WI38 (cell line): ENCODE measurements around the gene DTNB.

ENCODE experiments used
- H3K4me3 ChIP-seq: 2 replicates; pipeline ENCODE4 v1.5.1; 2011; ENCODE audit warnings: low read depth, mild to moderate bottlenecking, control low read depth, low read length
- TF ChIP-seq, protein P1 (sequence below): IDR thresholded peaks from 2 replicates; pipeline ENCODE4 v1.5.1; 2012; ENCODE audit warnings: low read depth, mild to moderate bottlenecking, control low read depth, low read length

Gene DTNB

GRCh38 chr2:25598911-25599310 is 74.5 kb downstream of the DTNB start:
- no peak overlapping the region for H3K4me3 ChIP-seq
- TF ChIP-seq, protein P1, sequence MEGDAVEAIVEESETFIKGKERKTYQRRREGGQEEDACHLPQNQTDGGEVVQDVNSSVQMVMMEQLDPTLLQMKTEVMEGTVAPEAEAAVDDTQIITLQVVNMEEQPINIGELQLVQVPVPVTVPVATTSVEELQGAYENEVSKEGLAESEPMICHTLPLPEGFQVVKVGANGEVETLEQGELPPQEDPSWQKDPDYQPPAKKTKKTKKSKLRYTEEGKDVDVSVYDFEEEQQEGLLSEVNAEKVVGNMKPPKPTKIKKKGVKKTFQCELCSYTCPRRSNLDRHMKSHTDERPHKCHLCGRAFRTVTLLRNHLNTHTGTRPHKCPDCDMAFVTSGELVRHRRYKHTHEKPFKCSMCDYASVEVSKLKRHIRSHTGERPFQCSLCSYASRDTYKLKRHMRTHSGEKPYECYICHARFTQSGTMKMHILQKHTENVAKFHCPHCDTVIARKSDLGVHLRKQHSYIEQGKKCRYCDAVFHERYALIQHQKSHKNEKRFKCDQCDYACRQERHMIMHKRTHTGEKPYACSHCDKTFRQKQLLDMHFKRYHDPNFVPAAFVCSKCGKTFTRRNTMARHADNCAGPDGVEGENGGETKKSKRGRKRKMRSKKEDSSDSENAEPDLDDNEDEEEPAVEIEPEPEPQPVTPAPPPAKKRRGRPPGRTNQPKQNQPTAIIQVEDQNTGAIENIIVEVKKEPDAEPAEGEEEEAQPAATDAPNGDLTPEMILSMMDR, result no peak

- H3K4me3 ChIP-seq, result no peak overlapping the region
- TF ChIP-seq, protein P1, result no peak
Observed at GRCh38 chr2:25598332-25598731, 75.0 kb downstream of the DTNB start.

GRCh38 chr2:25597881-25598280 is 75.5 kb downstream of the DTNB start:
- TF ChIP-seq, protein P1, result no peak
- H3K4me3 ChIP-seq, result no peak overlapping the region

- H3K4me3 ChIP-seq, result no peak overlapping the region
- TF ChIP-seq, protein P1, result no peak
Observed at GRCh38 chr2:25596516-25597244, 76.7 kb downstream of the DTNB start.

DNA sequence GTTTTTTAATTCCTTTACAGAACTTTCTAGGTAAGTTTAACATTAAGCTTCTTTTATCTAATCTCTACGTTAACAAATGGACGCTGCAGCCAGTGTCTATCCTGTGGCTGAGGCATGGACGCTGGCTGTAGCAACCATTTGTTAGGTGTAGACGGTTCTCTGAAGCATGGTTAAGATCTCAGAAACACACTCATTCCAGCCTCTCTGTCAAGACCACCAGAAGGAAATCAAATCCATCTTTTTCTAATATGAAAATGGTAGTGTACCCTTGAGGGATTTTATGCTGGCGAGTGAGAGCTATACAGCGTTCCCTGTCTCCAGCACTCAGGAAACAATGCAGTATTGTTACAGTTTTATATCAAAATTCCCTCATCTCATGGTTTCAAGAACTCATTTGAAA is 78.0 kb downstream of the DTNB start:
- H3K4me3 ChIP-seq, result no peak overlapping the region
- TF ChIP-seq, protein P1, result no peak

DNA sequence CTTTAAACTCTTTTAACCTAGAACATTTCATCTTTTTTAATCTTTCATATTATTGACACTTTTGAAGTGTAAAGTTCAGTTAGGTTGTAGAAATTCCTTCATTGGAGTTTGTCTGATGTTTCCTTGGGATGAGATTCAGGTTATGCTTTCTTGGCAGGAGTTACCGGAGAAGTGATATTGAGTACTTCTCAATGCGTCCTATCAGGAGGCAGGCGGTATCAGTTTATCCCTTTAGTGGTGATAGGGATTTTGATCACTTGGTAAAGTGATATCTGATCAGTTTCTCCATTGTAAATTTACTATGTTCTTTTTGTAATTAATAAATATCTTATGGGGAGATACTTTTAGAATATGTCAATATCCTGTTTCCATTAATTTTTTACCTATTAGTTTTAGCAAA is 78.4 kb downstream of the DTNB start:
- TF ChIP-seq, protein P1, result no peak
- H3K4me3 ChIP-seq, result no peak overlapping the region

- TF ChIP-seq, protein P1, result no peak
- H3K4me3 ChIP-seq, result no peak overlapping the region
Observed at GRCh38 chr2:25592766-25593292, 80.5 kb downstream of the DTNB start.
